ENCODE results near the gene ALPK3.

DNA sequence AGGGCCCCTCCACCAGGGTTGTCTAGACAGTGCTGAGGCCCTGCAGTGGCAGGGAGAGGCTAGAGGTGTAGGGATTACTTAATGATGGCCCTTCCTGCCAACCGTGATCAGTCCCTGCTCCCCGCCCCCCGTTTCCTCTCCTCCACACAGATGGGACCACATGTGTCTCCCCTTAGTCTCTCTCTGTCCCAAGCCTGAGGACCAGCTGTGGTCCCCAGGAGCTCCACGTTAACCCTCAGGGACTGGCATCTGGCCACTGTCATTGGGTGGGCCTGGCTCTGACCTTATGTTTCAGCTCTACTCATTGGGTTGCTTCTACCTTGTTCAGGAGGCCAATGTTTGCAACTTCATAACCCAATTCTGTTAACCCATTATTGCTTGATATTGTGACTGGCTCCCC is 6.0 kb upstream of the ALPK3 start:
- TF ChIP-seq CTCF (IDR thresholded peaks at IDR 0.05 in 4 of 5, conservative IDR thresholded peaks at IDR 0.05 in 1 of 5) (no peak), POLR2A (IDR thresholded peaks at IDR 0.05) (no peak)
